Mesothelial cell of epicardium (in vitro differentiated cells): ENCODE data around the gene ODAM. TPM values are rescaled to one million over a fixed set of nuclear protein-coding genes. Genes with fewer than 3 reads are reported as not detected.

Experiments used
- DNase-seq, 2 experiments: peaks; one replicate each; pipeline ENCODE4 v3.0.0; 2021; ENCODE audit warnings: low spot score in 2 of 2; ENCODE audit not compliant: unreplicated experiment in 2 of 2
- H3K27ac Mint-ChIP-seq: 2 replicates; pipeline ENCODE4 v1.8.0; 2021; ENCODE audit warnings: mixed read lengths
- H3K27me3 Mint-ChIP-seq: 2 replicates; pipeline ENCODE4 v1.8.0; 2021; ENCODE audit warnings: low read depth, mixed read lengths
- H3K36me3 Mint-ChIP-seq: 2 replicates; pipeline ENCODE4 v1.8.0; 2021; ENCODE audit warnings: mixed read lengths
- H3K4me1 Mint-ChIP-seq: 2 replicates; pipeline ENCODE4 v1.8.0; 2021; ENCODE audit warnings: mixed read lengths
- H3K4me3 Mint-ChIP-seq: 2 replicates; pipeline ENCODE4 v1.8.0; 2021; ENCODE audit warnings: mild to moderate bottlenecking, moderate library complexity, mixed read lengths
- H3K9me3 Mint-ChIP-seq: 2 replicates; pipeline ENCODE4 v1.8.0; 2021; ENCODE audit warnings: mixed read lengths
- CTCF ChIP-seq: fragments of 200-600 bp; sonication (generic); IDR thresholded peaks from one replicate; pipeline ENCODE4 v1.5.0; 2021; ENCODE audit warnings: antibody characterized with exemption; ENCODE audit not compliant: unreplicated experiment
- total RNA-seq: library from RNA; stranded (reverse); gene quantifications from 3 replicates; pipeline ENCODE4 v1.2.1, GENCODE V29; 2021

Gene ODAM
- total RNA-seq, 1 donor from 2014 or later: 3.2 TPM

- DNase-seq: no peak
- Mint-ChIP-seq H3K9me3 (no peaks in the 10 kb centered on the region), H3K4me1 (peaks cover 3% of the 10 kb centered on the region), H3K4me3 (no peak overlapping the region), H3K27ac (no peak overlapping the region), H3K36me3 (no peaks in the 10 kb centered on the region), H3K27me3 (no peaks in the 10 kb centered on the region)
- no peak for TF ChIP-seq CTCF
Measured at GRCh38 chr4:70251945-70252277, 56.4 kb downstream of the ODAM start.

Other genes starting within 250 kb of the ODAM start
- gene CSN2, start 230.0 kb upstream of the ODAM start, total RNA-seq: not detected in 3 replicates
- not detected in 3 replicates for gene STATH, start 199.8 kb upstream of the ODAM start, total RNA-seq
- gene HTN3, start 167.3 kb upstream of the ODAM start, total RNA-seq: not detected in 3 replicates
- not detected in 3 replicates for gene HTN1, start 145.3 kb upstream of the ODAM start, total RNA-seq
- gene PRR27, start 41.5 kb upstream of the ODAM start, total RNA-seq: not detected in 3 replicates
- gene FDCSP, start 30.4 kb downstream of the ODAM start, total RNA-seq: 0.72 to 1.5 TPM (median 0.75 TPM) in 3 replicates
- gene CSN3, start 46.9 kb downstream of the ODAM start, total RNA-seq: not detected in 3 replicates
- 0.69 to 1.2 TPM (median 1.1 TPM) in 3 replicates for gene CABS1, start 139.3 kb downstream of the ODAM start, total RNA-seq
- not detected in 3 replicates for gene SMR3A, start 165.0 kb downstream of the ODAM start, total RNA-seq
- gene SMR3B, start 187.4 kb downstream of the ODAM start, total RNA-seq: not detected in 3 replicates
- not detected in 3 replicates for gene OPRPN, start 202.2 kb downstream of the ODAM start, total RNA-seq